Pancreas (tissue), 10 donors: Measurements from ENCODE around the gene TMBIM6. TPM values are rescaled to one million over a fixed set of nuclear protein-coding genes. Genes with fewer than 3 reads are reported as not detected.

ENCODE experiments used
- ATAC-seq, 4 donors: fragments of 200-7000 bp; cut with Tn5 transposase; one replicate each; pipeline versions ENCODE4 v1.8.0 to v1.9.1; 2020; ENCODE audit warnings: mild to moderate bottlenecking in 4 of 4, moderate library complexity in 4 of 4
- DNase-seq, 6 donors: peaks; one replicate each; pipeline ENCODE4 v3.0.0-alpha.2; 2020
- FAIRE-seq: peaks from 2 replicates; lab custom pipeline; 2012; peaks lifted over from hg19 to GRCh38; lab: Jason Lieb, UNC
- H3K27ac ChIP-seq, 4 donors: fragments of 200-600 bp; sonication (generic); 1 replicate in 3 of 4; 2 replicates in 1 of 4; pipeline versions ENCODE4 v1.5.0 to v1.8.0; 2020
- H3K27me3 ChIP-seq, 4 donors: fragments of 200-600 bp; one replicate each; pipeline ENCODE4 v1.8.0; 2021
- H3K36me3 ChIP-seq, 3 donors: fragments of 200-600 bp; sonication (generic) in 1 of 3; one replicate each; pipeline versions ENCODE4 v1.5.0 to v1.8.0; 2020 to 2021
- H3K4me1 ChIP-seq, 3 donors: fragments of 200-600 bp; one replicate each; pipeline ENCODE4 v1.8.0; 2021
- H3K4me3 ChIP-seq, 4 donors: fragments of 200-600 bp; sonication (generic) in 2 of 4; one replicate each; pipeline versions ENCODE4 v1.5.0 to v1.8.0; 2020 to 2021
- H3K9me3 ChIP-seq, 4 donors: fragments of 200-600 bp; one replicate each; pipeline ENCODE4 v1.8.0; 2021
- CTCF ChIP-seq, 4 donors: fragments of 200-600 bp; sonication (generic) in 3 of 4; IDR thresholded peaks; one replicate each; pipeline versions ENCODE4 v1.5.0 to v1.8.0; 2021; ENCODE audit warnings: antibody characterized with exemption in 4 of 4
- WGBS, 2 donors: extraction: QIAGEN DNeasy Blood & Tissue Kit; methylation state at CpG; one replicate each; pipeline ENCODE4 v1.1.7; 2013; 5-methylcytosine and 5-hydroxymethylcytosine counted together
- intact Hi-C, 3 donors: fragments of 100-400 bp; cut with DNase I; formaldehyde crosslinking; loops; one replicate each; pipeline versions ENCODE4 v1.11.1 to v1.14.2; 2022
- polyA plus RNA-seq, 2 donors: library from polyadenylated mRNA; stranded (reverse); fragments of 200-250 nt; gene quantifications; one replicate each; pipeline ENCODE4 v1.2.3, GENCODE V29; 2013
- total RNA-seq, 6 donors: library from RNA; stranded (reverse); fragmentation: NEBNext Ultra II Directional in 4 of 6; extraction: Animal tissue kit (Norgen Biotek cat#: 25700) in 4 of 6; gene quantifications; one replicate each; pipeline versions ENCODE4 v1.2.1 to v1.2.4, GENCODE V29; 2021 to 2023
- donor health status: healthy with polysubstance abuse.
- donor health status: DM: no; HTN: no; CAD: no; lungs with moderate emphysema.
- donor health status: DM: no; HTN: no; CAD: no.
- donor health status: control.
- donor health status: control.
- donor health status: Bipolar disorder and iron deficiency.
- donor health status: DM: yes; HTN: yes; CAD: no.
- donor health status: DM: no; HTN: no; CAD: no.
- donor health status: DM: no; HTN: no; CAD: no.
- donor health status: DM: yes; HTN: yes; CAD: no.

Gene TMBIM6
- total and polyA plus RNA-seq, 8 donors = 71.1 to 367 (median 256) TPM

GRCh38 chr12:49808686-49809380 is 67.5 kb downstream of the TMBIM6 start:
- Histone ChIP-seq H3K4me1 (no peaks in the 10 kb centered on the region), H3K27me3 (no peaks in the 10 kb centered on the region), H3K27ac (no peak overlapping the region), H3K9me3 (no peaks in the 10 kb centered on the region), H3K4me3 (no peak overlapping the region), H3K36me3 (peaks cover 0 to 5% (median 0%) of the 10 kb centered on the region in 3 donors)
- ATAC-seq = peak in 3 of 4 donors; percentile 28 to 49 (median 46)
- intact Hi-C loops = no loop called here
- no peak for TF ChIP-seq CTCF (IDR thresholded peaks at IDR 0.05)
- no peak for FAIRE-seq
- no peak for DNase-seq
- 81 to 82% methylated on average over 12 to 14 of the region's 14 CpGs for WGBS, 2 donors

- intact Hi-C loops = no loop called here
- Histone ChIP-seq H3K9me3 (no peaks in the 10 kb centered on the region), H3K36me3 (peaks cover 0 to 5% (median 0%) of the 10 kb centered on the region in 3 donors), H3K27ac (no peak overlapping the region), H3K4me3 (no peak overlapping the region), H3K4me1 (no peaks in the 10 kb centered on the region), H3K27me3 (no peaks in the 10 kb centered on the region)
- DNase-seq (no peak), ATAC-seq (peak in 2 of 4 donors; percentile 24 to 25), FAIRE-seq (no peak)
- no peak for TF ChIP-seq CTCF (IDR thresholded peaks at IDR 0.05)
- WGBS, 2 donors = 80 to 84% methylated on average over 2 to 4 of the region's 4 CpGs
Observed at GRCh38 chr12:49809381-49809905, 68.1 kb downstream of the TMBIM6 start.

GRCh38 chr12:49809906-49810389 is 68.6 kb downstream of the TMBIM6 start:
- intact Hi-C loops = no loop called here
- Histone ChIP-seq H3K9me3 (no peaks in the 10 kb centered on the region), H3K4me3 (no peak overlapping the region), H3K27me3 (no peaks in the 10 kb centered on the region), H3K4me1 (no peaks in the 10 kb centered on the region), H3K27ac (no peak overlapping the region), H3K36me3 (peaks cover 0 to 2% (median 0%) of the 10 kb centered on the region in 3 donors)
- no peak for DNase-seq
- ATAC-seq = peak in 1 of 4 donors; percentile 17
- 71 to 75% methylated on average over 8 to 9 of the region's 9 CpGs for WGBS, 2 donors
- FAIRE-seq = no peak
- no peak for TF ChIP-seq CTCF (IDR thresholded peaks at IDR 0.05)

- TF ChIP-seq CTCF (IDR thresholded peaks at IDR 0.05) = no peak
- 85 to 88% methylated on average over 5 of the region's 5 CpGs for WGBS, 2 donors
- intact Hi-C loops = no loop called here
Observed at GRCh38 chr12:49811136-49811535, 69.8 kb downstream of the TMBIM6 start.

GRCh38 chr12:49811961-49812401 is 70.6 kb downstream of the TMBIM6 start:
- H3K36me3 ChIP-seq = no peaks in the 10 kb centered on the region
- no peak for FAIRE-seq
- no peak for DNase-seq
- H3K27me3 ChIP-seq = no peaks in the 10 kb centered on the region
- no peak for ATAC-seq
- intact Hi-C loops = no loop called here
- H3K27ac ChIP-seq = no peak overlapping the region
- TF ChIP-seq CTCF (IDR thresholded peaks at IDR 0.05) = no peak
- H3K9me3 ChIP-seq = no peaks in the 10 kb centered on the region
- WGBS, 2 donors = 87 to 91% methylated on average over 4 of the region's 4 CpGs
- no peak overlapping the region for H3K4me3 ChIP-seq
- H3K4me1 ChIP-seq = no peaks in the 10 kb centered on the region

More at GRCh38 chr12:49811136-49811535, 69.8 kb downstream of the TMBIM6 start:
- Histone ChIP-seq H3K27ac (no peak overlapping the region), H3K4me1 (no peaks in the 10 kb centered on the region), H3K9me3 (no peaks in the 10 kb centered on the region), H3K4me3 (no peak overlapping the region), H3K36me3 (no peaks in the 10 kb centered on the region), H3K27me3 (no peaks in the 10 kb centered on the region)
- ATAC-seq = no peak
- FAIRE-seq = no peak
- no peak for DNase-seq
